Brain microvascular endothelial cell (primary cell): ENCODE results near the gene REM2.

ENCODE experiments used
- DNase-seq: peaks from one replicate; pipeline ENCODE4 v3.0.0-alpha.2; 2020
- H3K27ac ChIP-seq: fragments of 250-450 bp; sonication (Bioruptor Pico); 2 replicates; pipeline ENCODE4 v1.5.1; 2020; ENCODE audit warnings: mild to moderate bottlenecking, moderate library complexity
- H3K27me3 ChIP-seq: fragments of 250-450 bp; sonication (Bioruptor Pico); replicated peaks from 2 replicates; pipeline ENCODE4 v1.5.1; 2020; ENCODE audit warnings: mild to moderate bottlenecking
- H3K36me3 ChIP-seq: fragments of 250-450 bp; sonication (Bioruptor Pico); replicated peaks from 2 replicates; pipeline ENCODE4 v1.5.1; 2020; ENCODE audit warnings: mild to moderate bottlenecking
- H3K4me3 ChIP-seq: 2 replicates; pipeline ENCODE4 v1.5.1; 2011; ENCODE audit warnings: low read depth, mild to moderate bottlenecking, control low read depth, low read length, moderate library complexity
- in situ Hi-C: cut with HindIII; loops from 2 replicates; pipeline ENCODE4 v1.10.0; 2017; ENCODE audit warnings: low sequenced_read_pairs, low pct_ligation_motif_present
- TF ChIP-seq, protein P1 (sequence below): IDR thresholded peaks from 2 replicates; pipeline ENCODE4 v1.5.1; 2011; ENCODE audit warnings: low read depth, mild to moderate bottlenecking, moderate library complexity, low read length, control low read depth, inconsistent platforms; ENCODE audit errors: missing control alignments

Gene REM2

DNA sequence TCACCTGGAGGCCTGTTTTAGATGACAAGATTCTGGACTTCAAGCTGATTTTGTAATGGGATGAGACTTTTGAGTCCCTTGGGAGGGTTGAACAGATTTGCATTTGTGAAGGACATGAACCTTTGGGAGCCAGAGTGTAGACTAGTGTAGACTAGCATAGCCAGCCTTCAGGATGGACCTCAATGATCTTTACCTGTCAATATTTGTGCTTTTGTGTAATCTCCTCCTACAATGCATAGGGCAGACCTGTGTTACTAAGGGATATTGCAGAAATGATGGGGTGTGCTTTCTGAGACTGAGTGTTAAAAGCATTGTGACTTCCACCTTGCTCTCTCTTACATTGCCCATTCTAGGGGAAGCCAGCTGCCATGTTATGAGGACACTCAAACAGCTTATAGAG lies 21.4 kb upstream of the REM2 start:
- no peaks in the 10 kb centered on the region for H3K36me3 ChIP-seq
- no peaks in the 10 kb centered on the region for H3K27me3 ChIP-seq
- in situ Hi-C loops: no loop called here
- no peak overlapping the region for H3K4me3 ChIP-seq
- H3K27ac ChIP-seq: no peak overlapping the region
- DNase-seq: no peak
- TF ChIP-seq, protein P1, sequence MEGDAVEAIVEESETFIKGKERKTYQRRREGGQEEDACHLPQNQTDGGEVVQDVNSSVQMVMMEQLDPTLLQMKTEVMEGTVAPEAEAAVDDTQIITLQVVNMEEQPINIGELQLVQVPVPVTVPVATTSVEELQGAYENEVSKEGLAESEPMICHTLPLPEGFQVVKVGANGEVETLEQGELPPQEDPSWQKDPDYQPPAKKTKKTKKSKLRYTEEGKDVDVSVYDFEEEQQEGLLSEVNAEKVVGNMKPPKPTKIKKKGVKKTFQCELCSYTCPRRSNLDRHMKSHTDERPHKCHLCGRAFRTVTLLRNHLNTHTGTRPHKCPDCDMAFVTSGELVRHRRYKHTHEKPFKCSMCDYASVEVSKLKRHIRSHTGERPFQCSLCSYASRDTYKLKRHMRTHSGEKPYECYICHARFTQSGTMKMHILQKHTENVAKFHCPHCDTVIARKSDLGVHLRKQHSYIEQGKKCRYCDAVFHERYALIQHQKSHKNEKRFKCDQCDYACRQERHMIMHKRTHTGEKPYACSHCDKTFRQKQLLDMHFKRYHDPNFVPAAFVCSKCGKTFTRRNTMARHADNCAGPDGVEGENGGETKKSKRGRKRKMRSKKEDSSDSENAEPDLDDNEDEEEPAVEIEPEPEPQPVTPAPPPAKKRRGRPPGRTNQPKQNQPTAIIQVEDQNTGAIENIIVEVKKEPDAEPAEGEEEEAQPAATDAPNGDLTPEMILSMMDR: no peak

DNA sequence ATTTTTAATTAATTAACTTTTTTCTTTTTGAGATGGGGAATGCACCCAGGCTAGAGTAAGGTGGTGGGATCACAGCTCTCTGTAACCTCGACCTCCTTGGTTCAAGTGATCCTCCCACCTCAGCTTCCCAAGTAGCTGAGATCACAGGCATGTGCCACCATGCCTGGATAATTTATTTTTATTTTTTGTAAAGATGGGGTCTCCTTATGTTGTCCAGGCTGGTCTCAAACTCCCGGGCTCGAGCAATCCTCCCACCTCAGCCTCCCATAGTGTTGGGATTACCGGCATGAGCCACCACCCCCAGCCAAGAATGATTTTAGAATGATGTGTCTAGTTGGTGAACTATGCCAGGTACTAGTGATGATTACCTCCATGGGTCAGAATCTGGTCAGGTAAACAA lies 18.0 kb upstream of the REM2 start:
- no peaks in the 10 kb centered on the region for H3K27me3 ChIP-seq
- in situ Hi-C loops: no loop called here
- no peak overlapping the region for H3K27ac ChIP-seq
- no peaks in the 10 kb centered on the region for H3K36me3 ChIP-seq
- TF ChIP-seq, protein P1: no peak
- H3K4me3 ChIP-seq: no peak overlapping the region
- DNase-seq: no peak

DNA sequence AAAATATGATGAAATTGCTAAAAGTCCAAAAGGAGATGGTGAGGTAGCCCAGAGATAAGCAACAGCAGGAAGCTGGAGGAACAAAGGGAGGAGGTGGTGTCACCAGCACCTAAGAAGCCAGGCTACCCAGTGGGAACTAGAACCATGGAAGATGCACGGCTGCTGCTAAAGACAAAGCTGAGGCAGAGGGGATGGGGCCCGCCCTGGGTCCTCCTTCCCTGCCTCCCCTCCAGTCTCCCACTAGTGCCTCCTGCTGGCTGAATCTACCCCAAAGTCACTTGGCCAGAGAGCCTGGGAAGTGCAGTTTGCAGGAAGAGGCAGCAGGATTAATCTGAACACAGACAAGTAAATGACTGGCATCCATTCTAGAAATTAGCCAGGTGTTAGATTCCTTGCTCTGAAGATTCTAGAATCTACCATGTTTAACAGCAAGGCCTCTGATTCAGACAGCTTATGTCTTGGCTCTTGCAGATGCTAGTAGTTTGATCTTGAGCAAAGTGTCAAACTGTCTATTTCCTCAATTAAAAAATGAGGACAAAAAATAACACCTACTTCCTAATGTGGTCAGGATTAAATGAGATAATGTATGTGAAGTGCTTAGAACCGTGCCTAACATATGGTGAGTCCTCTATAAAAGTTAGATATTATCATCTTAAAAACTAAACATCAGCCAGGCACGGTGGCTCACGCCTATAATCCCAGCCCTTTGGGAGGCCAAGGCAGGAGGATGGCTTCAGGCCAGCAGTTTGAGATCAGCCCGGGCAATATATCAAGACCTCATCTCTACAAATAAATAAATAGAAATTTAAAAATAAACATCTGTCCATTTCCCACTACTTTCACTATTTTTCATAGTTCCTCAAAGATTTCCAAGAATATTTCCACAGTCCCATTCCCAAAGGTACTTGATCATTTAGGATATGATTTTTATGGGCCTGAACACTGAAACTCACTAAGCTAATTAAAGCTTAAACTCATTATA lies 17.3 kb upstream of the REM2 start:
- TF ChIP-seq, protein P1: peak; percentile 49
- H3K36me3 ChIP-seq: no peaks in the 10 kb centered on the region
- H3K4me3 ChIP-seq: no peak overlapping the region
- in situ Hi-C loops: no loop called here
- no peak overlapping the region for H3K27ac ChIP-seq
- no peaks in the 10 kb centered on the region for H3K27me3 ChIP-seq
- no peak for DNase-seq

DNA sequence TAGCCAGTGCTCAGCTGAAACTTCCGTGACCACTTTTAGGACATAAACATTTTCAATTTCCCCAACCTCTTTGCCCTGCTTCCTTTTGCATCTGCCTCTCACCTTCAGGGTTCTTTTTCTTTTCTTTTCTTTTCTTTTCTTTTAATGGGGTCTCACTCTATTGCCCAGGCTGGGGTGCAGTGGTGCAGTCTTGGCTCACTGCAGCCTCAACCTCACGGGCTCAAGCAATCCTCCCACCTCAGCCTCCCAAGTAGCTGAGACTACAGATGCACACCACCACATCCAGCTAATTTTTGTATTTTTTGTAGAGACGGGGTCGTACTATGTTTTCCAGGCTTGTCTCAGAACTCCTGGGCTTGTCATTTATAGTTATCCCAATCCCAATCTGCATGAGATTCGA lies 16.1 kb upstream of the REM2 start:
- TF ChIP-seq, protein P1: no peak
- Histone ChIP-seq H3K36me3 (no peaks in the 10 kb centered on the region), H3K4me3 (no peak overlapping the region), H3K27ac (no peak overlapping the region), H3K27me3 (no peaks in the 10 kb centered on the region)
- in situ Hi-C loops: no loop called here
- DNase-seq: no peak

DNA sequence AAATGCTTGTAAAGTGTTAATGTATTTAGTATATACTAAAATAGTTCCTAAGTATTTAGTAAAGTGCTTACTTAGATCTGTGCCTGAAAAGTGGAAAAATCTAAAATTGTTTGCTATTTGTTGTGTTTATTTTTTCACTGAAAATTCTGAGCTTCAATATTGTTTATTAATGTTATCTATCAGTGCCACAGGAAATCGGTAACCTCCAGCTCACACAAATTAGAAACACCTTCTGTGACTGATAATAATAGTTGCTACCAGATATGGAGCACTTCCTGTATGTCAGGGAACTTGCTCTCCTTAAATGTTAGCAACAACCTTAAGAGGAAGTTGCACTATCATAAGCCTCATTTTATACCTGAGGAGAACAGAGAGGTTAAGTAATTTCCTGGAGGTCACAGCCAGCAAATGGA lies 12.2 kb upstream of the REM2 start:
- Histone ChIP-seq H3K27ac (peak overlapping the region; percentile 81), H3K36me3 (peaks cover 25% of the 10 kb centered on the region), H3K4me3 (peak overlapping the region; percentile 80), H3K27me3 (no peaks in the 10 kb centered on the region)
- DNase-seq: no peak
- in situ Hi-C loops: no loop called here
- TF ChIP-seq, protein P1: no peak
